Head of caudate nucleus (tissue), 42 donors: Measurements from ENCODE around the gene HDLBP.
A peak's percentile ranks its signal among the peaks of the same experiment; 100 is the strongest.
"Not testable (repeated sequence)": the region's sequence is repeated elsewhere in the genome, so short reads cannot be mapped to it uniquely, and the experiment has no call there.

ENCODE experiments used
- DNase-seq, 42 donors: peaks; one replicate each; pipeline versions ENCODE4 v3.0.0 to v3.0.0-alpha.2; 2020 to 2021; ENCODE audit warnings: mixed read lengths in 7 of 42
- intact Hi-C: fragments of 100-400 bp; cut with DNase I; formaldehyde crosslinking; loops from one replicate; pipeline ENCODE4 v1.15.0; 2022

HDLBP gene

GRCh38 chr2:241207151-241207550 lies 108.3 kb downstream of the HDLBP start:
- intact Hi-C loops, result no loop called here
- DNase-seq, result no peak

GRCh38 chr2:241205086-241205485 lies 110.4 kb downstream of the HDLBP start:
- no peak for DNase-seq
- intact Hi-C loops, result no loop called here

- intact Hi-C loops, result no loop called here
- DNase-seq, result no peak
Observed at GRCh38 chr2:241204490-241204889, 111.0 kb downstream of the HDLBP start.

- DNase-seq, result no peak
- intact Hi-C loops, result no loop called here
Observed at GRCh38 chr2:241204010-241204384, 111.5 kb downstream of the HDLBP start.

- no peak for DNase-seq
- intact Hi-C loops, result no loop called here
Observed at GRCh38 chr2:241203218-241204009, 112.1 kb downstream of the HDLBP start.

GRCh38 chr2:241202681-241203080 lies 112.8 kb downstream of the HDLBP start:
- DNase-seq, result no peak
- intact Hi-C loops, result no loop called here

- intact Hi-C loops, result no loop called here
Observed at GRCh38 chr2:241202268-241202585, 113.2 kb downstream of the HDLBP start.

GRCh38 chr2:241201445-241202267 lies 113.8 kb downstream of the HDLBP start:
- no peak for DNase-seq

More at GRCh38 chr2:241202268-241202585, 113.2 kb downstream of the HDLBP start:
- no peak for DNase-seq

GRCh38 chr2:241200822-241201395 lies 114.6 kb downstream of the HDLBP start:
- intact Hi-C loops, result no loop called here

More at GRCh38 chr2:241201445-241202267, 113.8 kb downstream of the HDLBP start:
- intact Hi-C loops, result no loop called here

GRCh38 chr2:241199897-241200821 lies 115.3 kb downstream of the HDLBP start:
- intact Hi-C loops, result no loop called here
- peak in 23 of 42 donors; percentile 28 to 72 (median 47) for DNase-seq

More at GRCh38 chr2:241200822-241201395, 114.6 kb downstream of the HDLBP start:
- DNase-seq, result no peak

- intact Hi-C loops, result no loop called here
- DNase-seq, result no peak
Observed at GRCh38 chr2:241199286-241199685, 116.2 kb downstream of the HDLBP start.

- DNase-seq, result no peak
- intact Hi-C loops, result no loop called here
Observed at GRCh38 chr2:241198381-241199279, 116.8 kb downstream of the HDLBP start.

- DNase-seq, result no peak
- intact Hi-C loops, result no loop called here
Observed at GRCh38 chr2:241197947-241198346, 117.5 kb downstream of the HDLBP start.

GRCh38 chr2:241197246-241197645 lies 118.2 kb downstream of the HDLBP start:
- DNase-seq, intact Hi-C loops: not testable (repeated sequence)

GRCh38 chr2:241195506-241196130 lies 119.9 kb downstream of the HDLBP start:
- no peak for DNase-seq
- intact Hi-C loops, result no loop called here

GRCh38 chr2:241194811-241195210 lies 120.7 kb downstream of the HDLBP start:
- intact Hi-C loops, result no loop called here
- DNase-seq, result no peak

GRCh38 chr2:241193271-241193670 lies 122.2 kb downstream of the HDLBP start:
- intact Hi-C loops, result no loop called here
- DNase-seq, result no peak

- intact Hi-C loops, result no loop called here
- no peak for DNase-seq
Observed at GRCh38 chr2:241191081-241191480, 124.4 kb downstream of the HDLBP start.
